Stomach (tissue), 9 donors: ENCODE measurements around the gene OR2M3. TPM values are rescaled to one million over a fixed set of nuclear protein-coding genes. Genes with fewer than 3 reads are reported as not detected.

Experiments
- DNase-seq, 2 donors: peaks; one replicate each; pipeline versions ENCODE4 v3.0.0 to v3.0.0-alpha.2; 2013 to 2019
- H3K27ac ChIP-seq, 5 donors: fragments of 200-600 bp in 4 of 5; sonication (generic) in 4 of 5; one replicate each; pipeline ENCODE4 v1.5.1; 2013 to 2019; ENCODE audit warnings: mild to moderate bottlenecking in 1 of 5, moderate library complexity in 1 of 5
- H3K27me3 ChIP-seq, 3 donors: fragments of 200-600 bp; sonication (generic); one replicate each; pipeline ENCODE4 v1.5.1; 2017 to 2019; ENCODE audit warnings: mixed run types in 1 of 3
- H3K36me3 ChIP-seq, 4 donors: fragments of 200-600 bp; sonication (generic); 1 replicate in 3 of 4; 2 replicates in 1 of 4; pipeline ENCODE4 v1.5.1; 2016 to 2019
- H3K4me1 ChIP-seq, 4 donors: fragments of 200-600 bp; sonication (generic); one replicate each; pipeline ENCODE4 v1.5.1; 2016 to 2019
- H3K4me3 ChIP-seq, 4 donors: fragments of 200-600 bp; sonication (generic) in 3 of 4; one replicate each; pipeline ENCODE4 v1.5.1; 2016 to 2019; ENCODE audit warnings: mild to moderate bottlenecking in 1 of 4
- H3K9me3 ChIP-seq, 4 donors: fragments of 200-600 bp; sonication (generic); one replicate each; pipeline ENCODE4 v1.5.1; 2016 to 2019
- CTCF ChIP-seq, 7 experiments: fragments of 450-650 bp in 4 of 7; fragments of 200-600 bp in 3 of 7; sonication (generic) in 3 of 7; IDR thresholded peaks; one replicate each; pipeline ENCODE4 v1.5.1; 2016 to 2019; ENCODE audit warnings: antibody characterized with exemption in 7 of 7, control low read depth in 2 of 7, mild to moderate bottlenecking in 1 of 7
- EP300 ChIP-seq: sonication (generic); formaldehyde crosslinking; IDR thresholded peaks from one replicate; pipeline ENCODE4 v1.6.1; 2017; ENCODE audit warnings: antibody characterized with exemption
- POLR2A ChIP-seq, 4 donors: fragments of 450-650 bp; IDR thresholded peaks; one replicate each; pipeline ENCODE4 v1.6.1; 2016; ENCODE audit warnings: antibody characterized with exemption in 4 of 4, control low read depth in 2 of 4, mild to moderate bottlenecking in 1 of 4, moderate library complexity in 1 of 4
- POLR2AphosphoS5 ChIP-seq, 3 donors: sonication (generic); formaldehyde crosslinking; IDR thresholded peaks; one replicate each; pipeline ENCODE4 v1.6.1; 2016; ENCODE audit warnings: antibody characterized with exemption in 3 of 3
- WGBS, 5 donors: extraction: QIAGEN DNeasy Blood & Tissue Kit in 3 of 5; methylation state at CpG; one replicate each; pipeline versions ENCODE4 v1.1.5 to v1.1.7; 2013 to 2018; 5-methylcytosine and 5-hydroxymethylcytosine counted together
- intact Hi-C: fragments of 100-400 bp; cut with DNase I; formaldehyde crosslinking; loops from one replicate; pipeline ENCODE4 v1.15.1; 2023; ENCODE audit warnings: low total_unique reads
- polyA plus RNA-seq, 3 donors: library from polyadenylated mRNA; stranded (reverse); fragments of 200-250 nt; gene quantifications; one replicate each; pipeline ENCODE4 v1.2.3, GENCODE V29; 2013
- total RNA-seq, 5 donors: library from RNA; depleted of rRNA; stranded (reverse); fragments of >200 nt; gene quantifications; one replicate each; pipeline versions ENCODE4 v1.1.0 to v1.2.3, GENCODE V29; 2014 to 2016
- donor health status: healthy with polysubstance abuse.
- donor health status: Bipolar disorder and iron deficiency.
- donor health status: healthy.

OR2M3 gene
- total and polyA plus RNA-seq, 8 donors, result 0.45 TPM; not detected in 7

- TF ChIP-seq CTCF (IDR thresholded peaks at IDR 0.05), result no peak
- intact Hi-C loops, result no loop called here
- Histone ChIP-seq H3K27ac (no peak overlapping the region), H3K27me3 (no peaks in the 10 kb centered on the region), H3K9me3 (peaks cover 0 to 15% (median 7%) of the 10 kb centered on the region in 4 donors), H3K4me3 (no peak overlapping the region), H3K4me1 (no peaks in the 10 kb centered on the region), H3K36me3 (no peaks in the 10 kb centered on the region)
- 85 to 91% (median 85%) methylated on average over 8 to 12 of the region's 12 CpGs for WGBS, 5 donors
- DNase-seq, result no peak
These were observed 33.0 kb upstream of the OR2M3 start for GRCh38 chr1:248164031-248164430.

- WGBS, 5 donors, result 93 to 94% (median 93%) methylated on average over 10 to 14 of the region's 14 CpGs
- intact Hi-C loops, result no loop called here
- H3K4me1 ChIP-seq, result no peaks in the 10 kb centered on the region
These were observed 31.9 kb upstream of the OR2M3 start for GRCh38 chr1:248165186-248165585.

GRCh38 chr1:248174521-248174920 lies 22.5 kb upstream of the OR2M3 start, which contains the start of gene OR2M2:
TSS of gene OR2M2 (plus strand) at chr1:248174821. CDS start at chr1:248179986, 5,165 bp downstream.
- TF ChIP-seq EP300 (no peak), POLR2A (IDR thresholded peaks at IDR 0.05) (no peak), POLR2AphosphoS5 (IDR thresholded peaks at IDR 0.05) (no peak), CTCF (IDR thresholded peaks at IDR 0.05) (no peak)
- no peak for DNase-seq
- intact Hi-C loops, result no loop called here
- Histone ChIP-seq H3K9me3 (no peaks in the 10 kb centered on the region), H3K27me3 (no peaks in the 10 kb centered on the region), H3K36me3 (no peaks in the 10 kb centered on the region), H3K4me3 (no peak within 1 kb of the TSS), H3K4me1 (no peaks in the 10 kb centered on the region), H3K27ac (no peak within 1 kb of the TSS)

More at GRCh38 chr1:248165186-248165585, 31.9 kb upstream of the OR2M3 start:
- Histone ChIP-seq H3K36me3 (no peaks in the 10 kb centered on the region), H3K27ac (no peak overlapping the region), H3K9me3 (peaks cover 0 to 15% (median 7%) of the 10 kb centered on the region in 4 donors), H3K27me3 (no peaks in the 10 kb centered on the region), H3K4me3 (no peak overlapping the region)
- TF ChIP-seq POLR2A (IDR thresholded peaks at IDR 0.05), result no peak
- TF ChIP-seq POLR2AphosphoS5 (IDR thresholded peaks at IDR 0.05), result no peak
- TF ChIP-seq CTCF (IDR thresholded peaks at IDR 0.05), result no peak
- TF ChIP-seq EP300, result no peak
- no peak for DNase-seq

GRCh38 chr1:248183996-248184395 lies 13.1 kb upstream of the OR2M3 start:
- TF ChIP-seq CTCF (IDR thresholded peaks at IDR 0.05) (no peak), POLR2A (IDR thresholded peaks at IDR 0.05) (no peak), POLR2AphosphoS5 (IDR thresholded peaks at IDR 0.05) (no peak)
- 61 to 78% (median 71%) methylated on average over 7 of the region's 7 CpGs for WGBS, 5 donors
- H3K4me1 ChIP-seq, result no peaks in the 10 kb centered on the region
- no peak overlapping the region for H3K27ac ChIP-seq
- no peaks in the 10 kb centered on the region for H3K36me3 ChIP-seq
- intact Hi-C loops, result no loop called here
- DNase-seq, result no peak
- no peak overlapping the region for H3K4me3 ChIP-seq
- no peaks in the 10 kb centered on the region for H3K27me3 ChIP-seq
- peaks cover 0 to 7% (median 0%) of the 10 kb centered on the region in 4 donors for H3K9me3 ChIP-seq
